ELR (cell line): Measurements from ENCODE around the gene PTK6.

Experiments used
- DNase-seq: peaks from one replicate; pipeline ENCODE4 v3.0.0-alpha.2; 2015; ENCODE audit warnings: low read depth

PTK6 gene

GRCh38 chr20:63508072-63508768 lies 29.0 kb downstream of the PTK6 start:
- no peak for DNase-seq

- no peak for DNase-seq
These were observed 30.0 kb downstream of the PTK6 start for GRCh38 chr20:63507083-63507743.

DNA sequence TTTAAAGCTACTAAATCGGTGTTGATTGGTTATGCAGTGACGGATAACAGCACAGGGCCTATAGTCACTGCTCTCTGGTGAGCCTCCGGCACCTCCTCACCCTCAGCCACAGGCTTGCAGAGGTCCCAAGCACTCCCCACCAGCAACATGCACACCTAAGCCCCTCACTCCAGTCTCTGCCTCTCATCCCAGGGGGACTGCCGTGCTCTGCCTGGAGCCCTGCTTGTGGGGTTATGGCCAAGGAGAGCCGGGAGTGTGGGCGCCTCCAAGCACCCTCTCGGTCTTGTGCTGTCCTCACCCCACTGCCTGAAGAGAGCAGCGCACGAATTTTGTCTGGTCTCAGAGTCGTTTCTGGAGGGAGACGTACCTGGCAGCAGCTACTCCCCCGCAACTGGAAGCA lies 31.5 kb downstream of the PTK6 start:
- no peak for DNase-seq

- no peak for DNase-seq
These were observed 31.9 kb downstream of the PTK6 start for GRCh38 chr20:63505281-63505680.

DNA sequence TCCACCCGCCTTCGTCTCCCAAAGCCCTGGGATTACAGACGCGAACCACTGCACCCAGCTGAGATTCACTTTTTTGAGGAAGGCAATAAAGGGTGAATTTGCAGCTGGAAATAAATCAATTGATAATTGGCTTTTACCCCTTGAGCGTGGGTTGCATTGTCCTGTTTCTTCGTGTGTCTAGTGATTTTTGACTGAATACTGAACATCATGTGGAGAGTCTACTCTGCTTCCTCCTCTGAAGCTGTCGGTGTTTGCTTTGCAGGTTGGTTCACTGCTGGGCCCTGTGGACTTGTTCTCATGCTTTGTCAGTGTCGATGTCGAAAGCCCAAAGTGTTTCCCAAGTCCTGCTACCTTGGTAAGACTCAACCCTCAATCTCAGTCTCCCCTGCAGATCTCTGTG lies 32.5 kb downstream of the PTK6 start:
- no peak for DNase-seq

DNA sequence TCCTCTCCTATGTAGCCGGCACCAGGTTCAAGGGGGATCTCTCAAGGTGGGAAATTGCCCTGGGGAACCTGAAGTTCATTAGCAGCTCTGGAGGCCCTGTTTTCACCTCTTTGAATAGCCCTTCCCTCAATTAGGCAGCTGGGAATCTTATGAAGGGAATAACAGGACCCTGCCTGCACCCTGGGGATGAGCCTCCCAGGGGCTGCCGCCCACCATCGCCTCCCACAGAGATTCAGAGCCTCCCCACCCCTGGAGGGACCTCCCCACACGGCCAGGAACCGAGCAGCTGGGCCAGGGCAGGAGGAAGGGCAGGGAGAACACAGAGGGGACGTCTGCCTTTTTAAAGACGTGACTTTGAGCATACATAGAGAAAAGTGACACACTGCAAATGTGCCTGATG lies 33.7 kb downstream of the PTK6 start:
- DNase-seq, result no peak

- DNase-seq, result no peak
These were observed 34.5 kb downstream of the PTK6 start for GRCh38 chr20:63502671-63503172.

DNA sequence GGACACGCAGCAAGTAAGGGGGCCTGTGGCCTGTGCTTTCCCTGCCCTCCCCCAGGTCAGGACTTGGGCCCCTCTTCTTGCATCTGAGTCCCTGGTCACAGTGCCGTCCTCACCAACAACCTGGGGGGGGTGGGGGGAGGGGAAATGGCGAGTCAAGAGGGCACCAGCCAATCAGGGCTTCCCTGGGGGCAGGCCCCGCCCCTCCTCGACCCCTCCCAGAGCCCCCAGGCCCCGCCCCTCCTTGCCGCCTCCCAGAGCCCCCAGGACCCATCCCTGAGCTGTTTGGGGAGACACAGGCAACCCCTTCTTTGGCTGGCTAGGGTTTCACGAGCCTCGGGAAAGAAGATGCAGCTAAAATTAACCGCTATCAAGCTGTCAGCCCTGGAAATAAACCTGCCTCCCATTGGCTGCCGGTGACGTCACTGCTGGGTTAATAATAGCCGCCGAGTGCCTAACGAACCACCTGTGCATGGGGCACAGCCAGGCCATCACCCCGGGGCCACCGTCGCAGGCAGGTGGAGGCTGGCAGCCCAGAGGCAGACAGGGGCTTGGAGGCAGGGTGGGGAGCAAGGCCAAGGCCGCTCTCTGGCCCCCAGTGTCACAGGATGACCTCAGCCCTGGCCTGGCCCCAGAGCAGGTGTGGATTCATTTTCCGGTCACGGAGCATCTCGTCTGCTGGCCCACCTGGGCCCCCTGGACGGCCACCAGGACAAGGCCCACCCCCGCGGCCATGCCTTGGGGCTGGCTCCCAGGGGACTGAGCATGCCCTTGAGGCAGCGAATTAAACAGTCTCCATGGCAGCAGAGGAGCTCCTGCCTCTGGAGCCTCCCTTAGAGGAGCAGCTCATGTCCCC lies 35.1 kb downstream of the PTK6 start:
- DNase-seq, result no peak

GRCh38 chr20:63500902-63501817 lies 36.0 kb downstream of the PTK6 start:
- no peak for DNase-seq

DNA sequence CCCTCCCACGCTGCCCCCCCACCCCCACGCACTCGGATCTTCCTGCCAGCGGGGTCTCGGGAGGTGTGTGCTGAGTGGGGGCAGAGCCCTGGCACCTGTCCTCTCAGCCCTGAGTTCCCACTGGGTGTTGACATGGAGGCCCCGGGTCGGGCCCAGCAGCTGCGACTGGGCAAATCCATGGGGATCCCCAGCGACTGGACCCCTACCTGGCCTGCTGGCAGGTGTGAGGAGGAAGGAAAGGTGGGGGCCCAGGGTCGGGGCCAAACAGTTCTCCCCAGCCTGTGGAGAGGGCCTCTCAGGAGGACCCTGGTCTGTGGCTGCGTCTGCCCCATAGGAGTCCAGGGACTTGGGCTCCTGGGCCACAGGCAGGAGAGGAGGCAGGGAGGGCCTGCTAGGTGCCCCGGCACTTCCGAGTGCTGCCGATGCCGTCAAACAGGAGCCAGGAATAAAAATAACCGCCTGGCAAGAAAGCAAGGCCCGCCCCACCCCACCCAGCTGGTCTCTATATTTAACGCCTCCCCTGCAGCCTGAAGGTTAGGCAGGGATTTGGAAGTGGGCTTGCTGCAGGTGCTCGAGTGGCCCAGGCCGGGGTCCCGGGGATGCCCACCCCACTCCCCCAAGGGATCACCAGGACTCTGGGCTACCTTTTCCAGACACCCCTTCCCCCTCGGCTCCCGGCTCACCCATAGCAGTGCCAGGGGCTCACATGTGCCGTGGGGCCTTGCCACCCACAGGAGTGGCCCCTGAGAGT lies 36.9 kb downstream of the PTK6 start:
- no peak for DNase-seq

- no peak for DNase-seq
These were observed 37.7 kb downstream of the PTK6 start for GRCh38 chr20:63499338-63499969.

GRCh38 chr20:63498960-63499337 lies 38.2 kb downstream of the PTK6 start, which contains the start of gene EEF1A2:
TSS of gene EEF1A2 (minus strand) at chr20:63499083. CDS start at chr20:63497763, 1,320 bp downstream.
- DNase-seq, result peak; percentile 39

GRCh38 chr20:63497946-63498935 lies 38.9 kb downstream of the PTK6 start:
- DNase-seq, result peak; percentile 71

GRCh38 chr20:63497138-63497945 lies 39.8 kb downstream of the PTK6 start:
- no peak for DNase-seq

GRCh38 chr20:63496596-63497120 lies 40.5 kb downstream of the PTK6 start:
- DNase-seq, result no peak

DNA sequence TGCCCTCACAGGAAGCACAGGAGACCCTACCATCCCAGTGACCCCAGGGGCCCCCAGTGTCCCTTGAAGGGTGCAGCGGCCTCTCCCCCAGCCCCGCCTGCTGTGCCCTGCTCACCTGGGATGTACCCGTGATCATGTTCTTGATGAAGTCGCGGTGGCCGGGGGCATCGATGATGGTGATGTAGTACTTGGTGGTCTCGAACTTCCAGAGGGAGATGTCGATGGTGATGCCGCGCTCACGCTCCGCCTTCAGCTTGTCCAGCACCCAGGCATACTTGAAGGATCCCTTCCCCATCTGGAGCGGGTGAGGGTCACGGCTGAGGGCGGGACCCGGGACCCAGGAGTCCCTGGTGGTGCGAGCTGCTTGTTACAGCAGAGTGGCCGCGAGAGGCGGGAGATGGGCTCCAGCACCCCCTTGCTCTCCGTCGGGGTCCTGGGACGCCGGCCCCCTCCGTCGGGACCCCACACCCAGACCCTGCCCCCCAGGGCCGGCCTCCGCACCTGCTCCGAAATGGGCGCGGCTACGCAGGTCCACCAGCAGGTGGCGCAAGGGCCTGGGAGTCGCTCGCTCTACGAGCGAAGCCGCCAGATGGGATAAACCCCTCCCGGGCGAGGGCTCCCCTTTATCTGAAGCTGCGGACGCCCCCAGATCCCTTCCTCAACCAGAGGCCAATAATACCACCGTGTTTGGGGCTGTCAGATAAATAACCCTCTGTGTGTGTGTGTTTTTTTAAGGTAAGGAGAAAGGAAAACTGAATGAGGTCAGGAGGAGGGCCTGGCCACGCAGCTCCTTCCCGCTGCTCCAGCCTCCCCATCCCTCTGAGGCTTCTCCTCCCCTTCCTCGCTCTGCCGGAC lies 41.2 kb downstream of the PTK6 start:
- peak; percentile 72 for DNase-seq

GRCh38 chr20:63495167-63495720 lies 41.9 kb downstream of the PTK6 start:
- DNase-seq, result no peak
